Measurements from ENCODE around the gene MAIP1.
A peak's percentile ranks its signal among the peaks of the same experiment; 100 is the strongest.

The MAIP1 gene

GRCh38 chr2:199984755-199985154, 29.4 kb downstream of the MAIP1 start:
- Histone ChIP-seq H3K4me3 (no peak overlapping the region), H3K27ac (peak overlapping the region in 1 of 21 experiments; percentile 5)

DNA sequence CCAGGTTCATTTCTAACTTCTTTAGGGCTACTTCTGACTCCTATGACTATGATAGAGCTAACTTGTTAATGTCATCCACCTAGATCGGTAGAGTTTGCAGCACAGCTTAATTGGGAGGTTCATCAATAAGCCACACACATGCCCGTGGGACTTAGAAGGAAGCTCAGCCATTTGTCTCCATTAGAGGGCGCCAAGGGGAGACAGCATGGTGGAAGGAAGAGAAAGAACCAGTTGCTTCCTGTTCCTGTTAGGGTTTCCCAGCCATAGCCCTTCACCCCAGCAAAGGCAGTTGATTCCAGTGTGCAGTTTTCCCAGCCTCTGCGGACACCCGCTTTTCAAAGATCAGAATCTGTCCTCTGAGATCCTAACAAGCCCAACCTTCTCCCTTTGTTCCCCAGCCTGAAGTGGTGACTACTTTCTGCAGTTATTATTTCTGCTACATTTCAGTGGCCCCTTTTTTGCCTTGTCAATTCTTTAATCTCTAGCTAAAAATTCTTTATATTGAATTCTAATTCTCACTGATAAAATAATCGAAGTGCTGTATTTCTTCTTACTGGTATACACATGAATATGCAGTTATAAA, 30.3 kb downstream of the MAIP1 start:
- Histone ChIP-seq H3K27ac (no peak overlapping the region), H3K4me3 (no peak overlapping the region)

DNA sequence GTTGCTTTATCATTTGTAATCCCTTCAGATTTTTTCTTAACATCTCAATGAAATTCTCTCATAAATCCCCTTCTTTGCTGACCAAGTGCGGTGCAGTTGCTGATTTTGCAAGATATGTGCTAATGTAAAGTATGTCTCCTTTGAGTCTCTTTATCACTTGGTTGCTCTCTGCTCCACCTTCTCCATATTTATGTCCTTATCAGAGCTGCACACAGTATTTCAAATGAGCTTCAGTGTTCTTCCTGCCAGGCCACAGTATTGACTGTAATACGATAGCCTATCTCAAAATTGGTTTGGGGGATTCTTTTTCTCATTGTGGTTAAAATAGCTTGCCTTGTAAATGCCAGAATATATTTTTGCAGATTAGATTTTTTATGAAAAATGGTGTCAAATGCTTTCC, 32.2 kb downstream of the MAIP1 start:
- peak overlapping the region in 4 of 21 experiments; percentile 22 to 55 (median 43) for H3K27ac ChIP-seq
- no peak overlapping the region for H3K4me3 ChIP-seq

- Histone ChIP-seq H3K27ac (peak overlapping the region in 4 of 21 experiments; percentile 22 to 55 (median 43)), H3K4me3 (no peak overlapping the region)
Measured at GRCh38 chr2:199988151-199988550, 32.8 kb downstream of the MAIP1 start.

DNA sequence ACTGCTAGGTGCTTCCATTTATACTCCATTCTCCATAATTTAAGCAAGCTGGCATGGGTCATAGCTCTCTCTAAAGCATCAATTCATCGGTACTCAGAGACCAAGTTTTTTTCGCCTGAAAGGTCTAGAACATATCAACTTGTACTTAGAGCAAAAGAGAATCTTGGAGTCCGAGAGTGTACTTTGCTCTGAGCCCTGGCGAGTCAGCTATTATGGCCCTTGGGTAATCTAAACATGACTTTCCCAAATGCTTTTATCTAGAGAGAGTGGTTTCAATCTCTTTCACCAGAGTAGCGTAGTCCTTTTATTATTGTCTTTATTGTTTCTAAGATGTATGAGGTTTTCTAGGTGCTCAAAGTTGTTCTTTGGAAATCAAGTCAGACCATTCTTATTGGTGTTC, 34.4 kb downstream of the MAIP1 start:
- Histone ChIP-seq H3K27ac (no peak overlapping the region), H3K4me3 (no peak overlapping the region)

- Histone ChIP-seq H3K4me3 (no peak overlapping the region), H3K27ac (no peak overlapping the region)
Measured at GRCh38 chr2:199991691-199992090, 36.3 kb downstream of the MAIP1 start.

DNA sequence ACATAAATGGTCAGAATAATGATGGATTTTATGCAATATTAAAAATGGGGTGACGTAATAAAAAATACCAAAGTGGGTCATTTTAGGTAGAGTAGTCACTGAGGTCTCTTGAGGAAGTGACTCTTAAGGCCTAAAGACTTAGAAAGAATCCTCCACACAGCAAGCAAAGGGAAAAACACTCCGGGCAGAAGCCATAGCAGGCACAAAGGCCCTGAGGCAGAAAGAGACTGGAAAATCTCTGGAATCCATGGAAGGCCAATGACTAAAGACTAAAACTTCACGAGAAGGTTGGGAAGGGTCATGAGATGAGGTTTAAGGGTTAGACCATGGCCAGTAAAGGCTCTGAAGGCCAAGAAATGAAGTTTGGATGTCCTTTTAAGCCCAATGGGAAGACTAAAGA, 36.9 kb downstream of the MAIP1 start:
- Histone ChIP-seq H3K4me3 (no peak overlapping the region), H3K27ac (no peak overlapping the region)

DNA sequence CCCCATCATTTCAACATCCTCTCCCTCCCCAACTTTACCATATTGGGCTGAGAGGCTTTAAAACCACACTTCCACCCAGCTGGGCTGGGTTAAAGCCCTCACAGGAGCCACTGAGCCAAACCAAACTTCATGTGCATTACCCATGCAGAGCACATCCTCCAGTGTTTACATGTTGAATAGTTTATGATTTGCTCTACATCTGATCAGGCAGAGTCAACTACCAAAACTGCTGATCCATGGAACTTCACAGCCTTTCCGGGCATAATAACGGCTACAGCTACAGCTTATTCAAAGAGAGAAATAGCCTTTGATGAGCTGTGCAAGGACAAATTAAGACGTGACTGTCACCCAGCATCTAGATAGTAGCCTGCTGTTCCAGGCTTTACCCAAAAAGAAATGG, 39.0 kb downstream of the MAIP1 start:
- H3K4me3 ChIP-seq = no peak overlapping the region
- H3K27ac ChIP-seq = no peak overlapping the region

GRCh38 chr2:199994896-199995295, 39.5 kb downstream of the MAIP1 start:
- H3K27ac ChIP-seq = no peak overlapping the region
- H3K4me3 ChIP-seq = no peak overlapping the region

- no peak overlapping the region for H3K4me3 ChIP-seq
- no peak overlapping the region for H3K27ac ChIP-seq
Measured at GRCh38 chr2:199997296-199997695, 41.9 kb downstream of the MAIP1 start.

- Histone ChIP-seq H3K4me3 (no peak overlapping the region), H3K27ac (no peak overlapping the region)
Measured at GRCh38 chr2:199999166-199999565, 43.8 kb downstream of the MAIP1 start.

DNA sequence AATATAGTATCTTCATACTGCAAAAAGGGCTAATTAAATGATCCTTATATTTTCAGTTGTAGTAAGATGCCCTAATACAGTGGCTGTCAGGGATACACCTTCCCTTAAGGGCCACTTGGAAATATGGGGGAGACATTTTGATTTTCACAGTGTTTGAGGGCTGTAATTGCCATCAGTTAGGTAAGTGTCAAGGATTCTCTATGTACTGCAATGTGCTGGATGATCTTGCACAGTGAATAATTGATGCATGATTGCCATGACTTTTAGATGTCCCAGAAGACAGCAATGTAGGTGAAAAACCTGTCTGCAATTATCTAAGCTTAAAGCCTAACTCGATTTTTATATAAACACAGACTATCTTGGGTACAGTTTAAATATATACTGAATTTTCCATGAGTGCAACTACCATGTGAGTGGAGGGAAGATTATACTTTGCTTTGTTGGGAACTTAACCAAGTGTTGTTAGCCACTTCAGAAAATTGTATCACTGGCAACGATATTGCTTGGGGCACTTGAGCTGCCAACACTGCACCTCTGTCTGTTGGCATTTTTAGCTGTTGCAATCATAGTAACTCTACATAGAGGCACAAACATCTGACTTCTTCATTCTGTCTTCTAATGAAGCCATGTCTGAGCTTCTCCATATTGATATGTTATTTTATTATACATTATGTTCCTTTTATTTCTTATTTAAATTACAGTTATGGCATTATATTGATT, 45.2 kb downstream of the MAIP1 start:
- no peak overlapping the region for H3K27ac ChIP-seq
- H3K4me3 ChIP-seq = no peak overlapping the region

DNA sequence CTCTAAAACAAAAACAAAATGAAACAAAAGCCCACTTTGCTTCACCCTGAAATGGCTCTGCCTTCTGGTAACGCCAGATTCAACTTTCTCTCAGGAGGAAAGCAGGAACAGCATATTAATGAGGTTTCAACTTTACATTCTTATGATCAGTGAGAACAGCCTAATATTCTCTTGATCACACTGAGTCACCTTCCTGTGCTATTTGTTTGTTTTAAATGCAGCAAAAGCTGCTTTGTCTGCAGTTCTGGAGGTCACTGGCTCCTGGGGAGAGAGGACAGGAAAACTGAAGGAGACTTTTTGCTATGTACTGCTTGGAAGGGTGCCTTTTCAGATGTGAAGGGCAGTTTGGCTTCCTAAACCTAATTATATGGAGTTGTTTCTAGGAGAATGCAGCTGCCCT, 48.1 kb downstream of the MAIP1 start:
- no peak overlapping the region for H3K27ac ChIP-seq
- no peak overlapping the region for H3K4me3 ChIP-seq

DNA sequence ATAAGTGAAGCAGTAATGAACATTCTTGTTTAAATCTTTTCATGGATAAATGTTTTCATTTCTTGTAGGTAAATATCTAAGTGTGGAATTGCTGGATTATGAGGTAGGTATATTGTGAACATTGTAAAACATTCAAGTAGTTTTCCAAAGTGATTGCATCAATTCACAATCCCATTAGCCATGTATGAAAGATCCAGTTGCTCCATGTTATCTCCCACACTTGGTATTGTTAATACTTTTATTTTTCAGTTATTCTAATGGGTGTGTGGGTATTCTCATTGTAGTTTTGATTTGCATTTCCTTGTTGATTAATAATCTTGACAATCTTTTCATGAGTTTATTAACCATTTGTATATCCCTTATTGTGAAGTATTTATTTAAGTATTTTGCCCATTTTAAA, 50.3 kb downstream of the MAIP1 start:
- Histone ChIP-seq H3K4me3 (no peak overlapping the region), H3K27ac (no peak overlapping the region)

DNA sequence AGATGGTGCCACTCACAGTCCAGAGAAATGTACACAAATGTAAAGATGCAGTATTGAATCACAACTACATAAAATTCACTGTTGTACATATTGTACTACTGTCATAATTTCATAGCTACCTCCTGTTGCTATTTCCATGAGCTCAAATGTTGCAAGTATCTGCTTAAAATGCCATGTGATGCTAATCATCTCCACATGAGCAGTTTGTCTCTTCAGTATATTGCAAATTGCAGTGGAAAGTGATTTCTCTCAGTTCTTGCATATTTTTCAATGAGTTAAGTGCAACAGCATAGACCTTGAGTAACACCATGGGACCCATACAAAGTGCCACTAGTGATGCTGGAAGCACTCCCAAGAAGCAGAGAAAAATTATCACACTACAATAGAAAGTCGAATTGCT, 51.9 kb downstream of the MAIP1 start:
- H3K27ac ChIP-seq = no peak overlapping the region
- no peak overlapping the region for H3K4me3 ChIP-seq

DNA sequence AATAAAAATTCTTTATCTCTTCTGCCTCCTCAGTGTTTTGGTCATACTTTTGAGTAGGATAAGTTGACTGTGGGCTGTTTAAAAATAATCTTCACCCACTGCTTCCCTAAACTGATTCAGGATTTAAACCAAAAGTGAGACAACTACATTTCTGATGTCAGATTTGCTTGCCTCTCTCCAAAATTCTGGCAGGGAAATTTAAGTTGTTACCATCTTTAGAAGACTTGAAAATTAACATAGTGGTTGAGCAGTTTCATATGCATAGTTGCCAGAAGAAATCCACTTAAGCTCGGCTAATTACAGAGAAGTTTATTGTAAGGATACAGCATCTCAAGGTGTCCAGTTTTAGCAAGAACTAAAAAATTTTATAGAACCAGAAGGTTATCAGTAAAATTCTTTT, 57.0 kb downstream of the MAIP1 start:
- no peak overlapping the region for H3K27ac ChIP-seq
- no peak overlapping the region for H3K4me3 ChIP-seq
